Glutamatergic neuron (in vitro differentiated cells): ENCODE measurements around the gene DAO. TPM values are rescaled to one million over a fixed set of nuclear protein-coding genes. Genes with fewer than 3 reads are reported as not detected.
"Not testable (repeated sequence)": the region's sequence is repeated elsewhere in the genome, so short reads cannot be mapped to it uniquely, and the experiment has no call there.

ENCODE experiments used
- DNase-seq: peaks from one replicate; pipeline ENCODE4 v3.0.0; 2022
- H3K27ac Mint-ChIP-seq: one replicate; pipeline ENCODE4 v1.8.0; 2020; ENCODE audit warnings: mild to moderate bottlenecking, mixed read lengths, inconsistent platforms; ENCODE audit not compliant: unreplicated experiment
- H3K27me3 Mint-ChIP-seq: one replicate; pipeline ENCODE4 v1.8.0; 2020; ENCODE audit warnings: mild to moderate bottlenecking, moderate library complexity, mixed read lengths, inconsistent platforms; ENCODE audit not compliant: unreplicated experiment
- H3K36me3 Mint-ChIP-seq: one replicate; pipeline ENCODE4 v1.8.0; 2020; ENCODE audit warnings: mild to moderate bottlenecking, mixed read lengths, inconsistent platforms; ENCODE audit not compliant: unreplicated experiment
- H3K4me1 Mint-ChIP-seq: one replicate; pipeline ENCODE4 v1.8.0; 2020; ENCODE audit warnings: mild to moderate bottlenecking, low read depth, mixed read lengths, inconsistent platforms; ENCODE audit not compliant: unreplicated experiment
- H3K4me3 Mint-ChIP-seq: one replicate; pipeline ENCODE4 v1.8.0; 2020; ENCODE audit warnings: mild to moderate bottlenecking, mixed read lengths, inconsistent platforms; ENCODE audit not compliant: unreplicated experiment
- H3K9me3 Mint-ChIP-seq: one replicate; pipeline ENCODE4 v1.8.0; 2020; ENCODE audit warnings: mild to moderate bottlenecking, moderate library complexity, mixed read lengths, inconsistent platforms; ENCODE audit not compliant: unreplicated experiment
- CTCF ChIP-seq: fragments of 200-600 bp; sonication (generic); IDR thresholded peaks from one replicate; pipeline ENCODE4 v1.5.0; 2021; ENCODE audit not compliant: partially characterized antibody, unreplicated experiment
- total RNA-seq: library from RNA; stranded (reverse); fragmentation: NEBNext Ultra II Directional; extraction: Animal tissue kit (Norgen Biotek cat#: 25700); gene quantifications from one replicate; pipeline ENCODE4 v1.2.1, GENCODE V29; 2021; ENCODE audit not compliant: unreplicated experiment

Gene DAO
- total RNA-seq, 1 donor from 2014 or later = not detected

- Mint-ChIP-seq H3K9me3 (peaks cover 2% of the 10 kb centered on the region), H3K4me1 (peaks cover 36% of the 10 kb centered on the region), H3K27ac (peak overlapping the region; percentile 49), H3K4me3 (peak overlapping the region; percentile 13), H3K36me3 (peaks cover 10% of the 10 kb centered on the region), H3K27me3 (peaks cover 7% of the 10 kb centered on the region)
- no peak for DNase-seq
- no peak for TF ChIP-seq CTCF
Measured at GRCh38 chr12:108838194-108839017, 41.5 kb upstream of the DAO start.

- peaks cover 33% of the 10 kb centered on the region for H3K4me1 Mint-ChIP-seq
- peaks cover 2% of the 10 kb centered on the region for H3K9me3 Mint-ChIP-seq
- no peak for TF ChIP-seq CTCF
- H3K4me3 Mint-ChIP-seq = peak overlapping the region; percentile 13
- H3K36me3 Mint-ChIP-seq = peaks cover 15% of the 10 kb centered on the region
- peaks cover 7% of the 10 kb centered on the region for H3K27me3 Mint-ChIP-seq
- DNase-seq = no peak
- H3K27ac Mint-ChIP-seq = peak overlapping the region; percentile 49
Measured at GRCh38 chr12:108839018-108839889, 40.6 kb upstream of the DAO start.

- H3K27ac Mint-ChIP-seq = no peak overlapping the region
- peaks cover 7% of the 10 kb centered on the region for H3K27me3 Mint-ChIP-seq
- peaks cover 33% of the 10 kb centered on the region for H3K4me1 Mint-ChIP-seq
- TF ChIP-seq CTCF = no peak
- DNase-seq = no peak
- peaks cover 19% of the 10 kb centered on the region for H3K36me3 Mint-ChIP-seq
- H3K4me3 Mint-ChIP-seq = no peak overlapping the region
- peaks cover 2% of the 10 kb centered on the region for H3K9me3 Mint-ChIP-seq
Measured at GRCh38 chr12:108839890-108840230, 40.0 kb upstream of the DAO start.

DNA sequence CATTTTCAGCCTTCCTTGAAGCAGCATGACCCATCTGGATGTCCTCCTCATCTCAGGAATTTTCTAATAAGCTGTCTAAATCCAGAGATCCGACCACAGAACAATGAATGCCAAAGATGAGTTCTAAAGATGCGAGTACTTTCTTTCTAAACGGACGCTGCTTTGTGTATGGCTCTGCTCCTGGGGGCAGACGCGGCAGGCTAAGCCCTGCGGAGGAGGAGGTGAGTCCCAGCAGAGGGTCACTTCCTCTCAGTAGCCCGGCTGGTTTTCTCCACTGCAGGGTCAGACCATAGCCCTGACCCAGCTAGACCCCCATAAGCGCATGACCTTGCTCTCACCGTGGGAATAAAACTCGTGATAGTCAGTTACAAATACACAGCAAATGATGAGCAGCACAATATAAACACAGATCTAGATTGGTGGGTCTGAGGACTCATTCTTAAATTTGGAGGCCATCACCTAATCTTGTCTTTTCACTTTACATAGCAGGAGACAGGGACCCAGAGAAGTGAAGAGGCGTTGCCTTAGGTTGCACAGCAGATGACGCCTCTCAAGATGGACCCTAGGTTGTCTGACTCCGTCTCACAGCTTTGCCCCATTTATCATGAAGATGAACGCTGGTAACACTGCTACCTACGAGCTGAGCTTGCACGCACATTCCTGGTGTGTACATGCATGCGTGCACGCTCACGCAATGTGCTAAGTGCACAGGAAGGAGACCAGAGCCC, 39.1 kb upstream of the DAO start:
- no peak for TF ChIP-seq CTCF
- peaks cover 29% of the 10 kb centered on the region for H3K4me1 Mint-ChIP-seq
- H3K36me3 Mint-ChIP-seq = peaks cover 19% of the 10 kb centered on the region
- H3K27me3 Mint-ChIP-seq = peaks cover 3% of the 10 kb centered on the region
- no peak overlapping the region for H3K4me3 Mint-ChIP-seq
- DNase-seq = no peak
- peaks cover 3% of the 10 kb centered on the region for H3K9me3 Mint-ChIP-seq
- H3K27ac Mint-ChIP-seq = no peak overlapping the region

- H3K27me3 Mint-ChIP-seq, H3K27ac Mint-ChIP-seq, DNase-seq, H3K9me3 Mint-ChIP-seq, H3K4me3 Mint-ChIP-seq: not testable (repeated sequence)
- Mint-ChIP-seq H3K36me3 (peaks cover 15% of the 10 kb centered on the region), H3K4me1 (peaks cover 34% of the 10 kb centered on the region)
Measured at GRCh38 chr12:108841825-108842224, 38.1 kb upstream of the DAO start.
